ENCODE results near the gene BTBD1. TPM values are rescaled to one million over a fixed set of nuclear protein-coding genes. Genes with fewer than 3 reads are reported as not detected.

Gene BTBD1
- total RNA-seq, 2 donors from 2014 or later = 56.7 to 63.6 TPM

DNA sequence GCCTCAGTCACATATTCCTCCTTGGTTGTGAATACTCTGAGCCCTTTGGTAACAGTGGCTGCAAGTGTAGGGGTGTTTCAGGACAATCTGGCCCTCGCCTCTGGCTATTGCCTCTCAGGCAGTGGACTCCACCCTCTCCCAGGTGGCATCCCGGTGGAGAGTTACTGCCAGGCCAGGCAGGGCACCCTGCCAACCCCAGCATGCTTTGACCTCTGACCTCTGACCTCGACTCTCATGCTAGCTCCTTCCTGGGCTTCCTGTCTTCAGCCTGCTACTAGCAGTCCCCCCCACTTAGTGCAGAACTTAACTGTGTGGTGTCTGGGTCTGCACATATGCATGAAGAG is 45.9 kb upstream of the BTBD1 start:
- no peak for DNase-seq
- H3K27ac ChIP-seq = no peak overlapping the region
- TF ChIP-seq CTCF (IDR thresholded peaks at IDR 0.05) = no peak
- no peaks in the 10 kb centered on the region for H3K4me1 ChIP-seq
- H3K9ac ChIP-seq (ENCODE audit: low read depth in 2 of 2, low read length in 2 of 2) = no peak overlapping the region
- H3K9me3 ChIP-seq = no peaks in the 10 kb centered on the region
- H3K27me3 ChIP-seq = peaks cover 8% of the 10 kb centered on the region
- no peak overlapping the region for H3K4me3 ChIP-seq
- H3K36me3 ChIP-seq = no peaks in the 10 kb centered on the region
- intact Hi-C loops (cut with DNase I) = no loop called here

GRCh38 chr15:83112233-83112955 is 45.3 kb upstream of the BTBD1 start:
- Histone ChIP-seq H3K4me3 (no peak overlapping the region), H3K9ac (ENCODE audit: low read depth in 2 of 2, low read length in 2 of 2) (no peak overlapping the region), H3K27ac (no peak overlapping the region), H3K27me3 (peaks cover 13% of the 10 kb centered on the region), H3K36me3 (no peaks in the 10 kb centered on the region), H3K4me1 (no peaks in the 10 kb centered on the region), H3K9me3 (no peaks in the 10 kb centered on the region)
- intact Hi-C loops (cut with DNase I) = no loop called here
- TF ChIP-seq CTCF (IDR thresholded peaks at IDR 0.05) = no peak
- DNase-seq = no peak

DNA sequence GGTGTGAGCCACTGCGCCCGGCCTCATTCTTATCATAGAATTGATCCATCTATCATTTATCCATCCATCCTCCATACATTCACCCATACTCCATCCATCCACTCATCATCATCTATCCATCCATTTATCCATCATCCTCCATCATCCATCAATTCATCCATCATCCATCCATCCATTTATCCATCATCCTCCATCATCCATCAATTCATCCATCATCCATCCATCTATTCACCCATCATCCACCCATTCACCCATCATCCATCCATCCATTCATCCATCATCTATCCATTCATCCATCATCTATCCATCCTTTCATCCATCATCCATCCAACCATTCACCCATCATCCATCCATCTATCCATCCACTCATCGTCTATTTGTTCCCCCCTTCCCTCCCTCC is 44.1 kb upstream of the BTBD1 start:
- no peaks in the 10 kb centered on the region for H3K4me1 ChIP-seq
- H3K9ac ChIP-seq (ENCODE audit: low read depth in 2 of 2, low read length in 2 of 2) = no peak overlapping the region
- peaks cover 20% of the 10 kb centered on the region for H3K27me3 ChIP-seq
- H3K4me3 ChIP-seq = no peak overlapping the region
- no peaks in the 10 kb centered on the region for H3K9me3 ChIP-seq
- H3K27ac ChIP-seq = no peak overlapping the region
- H3K36me3 ChIP-seq = no peaks in the 10 kb centered on the region
- TF ChIP-seq CTCF (IDR thresholded peaks at IDR 0.05) = no peak
- DNase-seq = no peak
- intact Hi-C loops (cut with DNase I) = no loop called here

- H3K9ac ChIP-seq (ENCODE audit: low read depth in 2 of 2, low read length in 2 of 2) = no peak overlapping the region
- H3K27ac ChIP-seq = no peak overlapping the region
- H3K27me3 ChIP-seq = peaks cover 20% of the 10 kb centered on the region
- H3K4me3 ChIP-seq = no peak overlapping the region
- no peaks in the 10 kb centered on the region for H3K36me3 ChIP-seq
- intact Hi-C loops (cut with DNase I) = no loop called here
- H3K9me3 ChIP-seq = no peaks in the 10 kb centered on the region
- TF ChIP-seq CTCF (IDR thresholded peaks at IDR 0.05) = no peak
- H3K4me1 ChIP-seq = no peaks in the 10 kb centered on the region
- no peak for DNase-seq
Observed at GRCh38 chr15:83110381-83110780, 43.3 kb upstream of the BTBD1 start.

DNA sequence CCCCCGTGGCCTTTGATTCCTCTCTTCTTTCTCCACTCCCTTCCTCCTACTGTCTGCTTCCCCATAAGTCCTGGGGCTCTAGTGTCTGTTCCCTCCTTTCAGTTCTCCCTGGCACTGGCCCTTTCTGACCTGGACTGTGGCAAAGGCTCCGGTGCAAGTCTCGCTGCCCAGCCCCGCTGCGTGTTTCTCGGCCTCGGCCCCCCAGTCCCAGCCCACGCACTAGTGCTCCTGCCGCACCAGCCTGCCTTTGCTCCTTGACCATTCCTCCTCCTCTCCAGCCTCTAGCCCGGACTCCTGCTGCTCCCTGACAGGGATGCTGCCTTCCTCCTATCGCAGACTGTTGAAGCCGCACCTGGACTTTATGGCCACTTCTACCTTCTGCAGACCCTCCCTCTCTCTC is 42.5 kb upstream of the BTBD1 start:
- Histone ChIP-seq H3K27ac (no peak overlapping the region), H3K9ac (ENCODE audit: low read depth in 2 of 2, low read length in 2 of 2) (no peak overlapping the region), H3K4me1 (no peaks in the 10 kb centered on the region), H3K27me3 (peaks cover 20% of the 10 kb centered on the region), H3K36me3 (no peaks in the 10 kb centered on the region), H3K9me3 (no peaks in the 10 kb centered on the region), H3K4me3 (no peak overlapping the region)
- intact Hi-C loops (cut with DNase I) = no loop called here
- DNase-seq = no peak
- TF ChIP-seq CTCF (IDR thresholded peaks at IDR 0.05) = no peak

Data from colonic mucosa (tissue), 4 donors.